Activated naive CD4-positive, alpha-beta T cell treated with anti-CD3 and anti-CD28 coated beads, Interleukin-2, amount 50 U/mL, for 72 hours (primary cell): ENCODE measurements around the gene HJV. TPM values are rescaled to one million over a fixed set of nuclear protein-coding genes. Genes with fewer than 3 reads are reported as not detected.

Experiments used
- ATAC-seq, 2 donors: fragments of 150-1000 bp; cut with Tn5 transposase; 2 replicates each; pipeline ENCODE4 v1.10.0; 2021; ENCODE audit warnings: mild to moderate bottlenecking in 2 of 2, moderate library complexity in 2 of 2
- DNase-seq, 2 donors: peaks; one replicate each; pipeline ENCODE4 v3.0.0; 2021 to 2022; ENCODE audit warnings: low spot score in 2 of 2
- H3K27ac Mint-ChIP-seq, 2 donors: one replicate each; pipeline ENCODE4 v1.8.0; 2022; ENCODE audit warnings: mild to moderate bottlenecking in 2 of 2, mixed read lengths in 2 of 2
- H3K36me3 Mint-ChIP-seq, 2 donors: one replicate each; pipeline ENCODE4 v1.8.0; 2022; ENCODE audit warnings: mixed read lengths in 2 of 2
- H3K9me3 Mint-ChIP-seq, 2 donors: one replicate each; pipeline ENCODE4 v1.8.0; 2022; ENCODE audit warnings: mixed read lengths in 2 of 2
- total RNA-seq, 2 donors: library from RNA; stranded (reverse); gene quantifications; one replicate each; pipeline ENCODE4 v1.2.3, GENCODE V29; 2022

The HJV gene
- total RNA-seq, 2 donors from 2014 or later, result not detected

DNA sequence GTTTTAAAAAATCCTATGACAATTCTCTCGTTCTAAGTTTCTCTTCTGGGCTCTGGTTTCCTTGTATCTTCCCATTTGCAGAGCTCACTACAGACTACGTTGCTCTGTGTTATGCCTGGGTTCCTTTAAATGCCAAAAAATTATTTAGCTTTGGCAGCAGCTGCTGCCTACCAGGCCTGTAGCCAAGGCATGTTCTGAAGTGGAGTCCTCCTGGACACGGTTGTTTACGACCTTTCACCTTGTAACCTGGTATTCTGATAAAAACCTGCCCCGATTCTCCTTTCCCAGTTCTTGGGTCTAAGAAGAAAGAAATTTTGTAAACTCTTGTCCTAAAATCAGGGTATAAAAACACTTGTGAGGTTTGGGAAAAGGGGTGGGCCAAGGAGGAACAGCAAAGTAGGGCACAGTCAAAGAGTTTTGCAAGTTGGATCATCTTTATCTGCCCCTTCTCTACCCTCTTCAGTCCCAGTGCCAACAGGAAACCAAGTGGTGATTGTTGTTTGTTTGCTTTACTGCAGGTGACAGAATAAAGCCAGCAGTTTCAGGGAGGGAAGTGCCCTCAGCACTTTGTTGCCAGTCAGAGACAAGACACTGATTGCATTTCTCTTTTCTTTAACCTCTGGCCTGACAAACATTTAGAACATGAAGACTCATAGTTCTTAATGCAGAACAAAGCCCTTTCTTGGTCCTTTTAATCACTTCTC is 22.1 kb downstream of the HJV start:
- Mint-ChIP-seq H3K27ac (peak overlapping the region; percentile 90 to 96), H3K9me3 (no peaks in the 10 kb centered on the region), H3K36me3 (peaks cover 22 to 28% of the 10 kb centered on the region in 2 donors)
- DNase-seq (no peak), ATAC-seq (no peak)

DNA sequence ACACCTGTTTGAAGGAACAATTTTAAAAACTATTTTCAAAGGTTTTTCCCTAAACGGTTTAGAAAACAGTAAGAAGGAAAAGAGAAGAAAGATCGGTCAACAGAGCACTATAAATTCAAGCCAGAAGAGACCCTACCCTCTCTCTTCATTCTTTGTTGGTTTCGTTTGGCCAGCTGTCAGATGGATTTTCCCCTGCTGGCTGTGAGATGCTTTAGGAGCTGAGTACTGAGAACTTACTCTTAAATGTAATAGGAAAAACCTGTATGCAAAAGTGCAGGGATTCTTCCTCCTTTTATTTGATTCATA is 23.9 kb downstream of the HJV start:
- Mint-ChIP-seq H3K9me3 (no peaks in the 10 kb centered on the region), H3K36me3 (peaks cover 40 to 46% of the 10 kb centered on the region in 2 donors), H3K27ac (peak overlapping the region; percentile 96 to 99)
- ATAC-seq, result no peak
- no peak for DNase-seq

DNA sequence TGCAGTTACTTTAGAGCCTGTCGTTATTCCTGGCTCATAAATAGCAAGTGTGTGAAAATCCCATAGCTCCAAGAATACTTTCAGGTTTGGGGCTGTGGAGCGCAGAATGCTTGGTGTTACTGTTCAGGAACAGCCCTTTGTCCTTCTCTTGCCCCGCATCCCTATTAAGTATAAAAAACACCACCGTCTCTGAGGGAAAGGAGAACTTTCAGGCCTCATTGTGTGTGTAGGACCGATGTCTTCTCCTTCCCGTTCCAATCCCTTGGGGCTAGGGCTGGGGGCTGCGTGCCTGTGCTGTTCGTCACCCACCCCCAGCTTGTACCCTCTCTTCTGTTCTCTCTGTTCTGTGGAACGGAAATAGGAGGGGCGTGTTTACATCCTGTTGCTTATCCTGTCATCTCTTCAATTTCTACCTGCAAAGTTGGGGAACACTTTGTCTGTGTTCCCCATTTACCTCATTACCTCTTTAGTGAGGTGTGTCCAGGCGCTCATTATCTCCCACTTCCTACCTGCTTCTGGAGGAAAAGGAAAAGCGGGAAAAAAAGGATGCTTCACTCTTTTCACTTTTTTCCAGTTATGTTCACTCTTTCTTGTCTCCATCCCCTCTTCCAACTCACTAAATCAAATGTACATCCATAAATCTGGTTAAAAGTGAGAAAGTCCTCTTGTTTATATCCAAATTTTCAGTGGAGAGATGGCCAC is 24.4 kb downstream of the HJV start:
- Mint-ChIP-seq H3K27ac (peak overlapping the region; percentile 96 to 99), H3K9me3 (no peaks in the 10 kb centered on the region), H3K36me3 (peaks cover 45 to 49% of the 10 kb centered on the region in 2 donors)
- peak in 1 of 2 donors; percentile 53 for DNase-seq
- ATAC-seq, result peak; percentile 43 to 68

DNA sequence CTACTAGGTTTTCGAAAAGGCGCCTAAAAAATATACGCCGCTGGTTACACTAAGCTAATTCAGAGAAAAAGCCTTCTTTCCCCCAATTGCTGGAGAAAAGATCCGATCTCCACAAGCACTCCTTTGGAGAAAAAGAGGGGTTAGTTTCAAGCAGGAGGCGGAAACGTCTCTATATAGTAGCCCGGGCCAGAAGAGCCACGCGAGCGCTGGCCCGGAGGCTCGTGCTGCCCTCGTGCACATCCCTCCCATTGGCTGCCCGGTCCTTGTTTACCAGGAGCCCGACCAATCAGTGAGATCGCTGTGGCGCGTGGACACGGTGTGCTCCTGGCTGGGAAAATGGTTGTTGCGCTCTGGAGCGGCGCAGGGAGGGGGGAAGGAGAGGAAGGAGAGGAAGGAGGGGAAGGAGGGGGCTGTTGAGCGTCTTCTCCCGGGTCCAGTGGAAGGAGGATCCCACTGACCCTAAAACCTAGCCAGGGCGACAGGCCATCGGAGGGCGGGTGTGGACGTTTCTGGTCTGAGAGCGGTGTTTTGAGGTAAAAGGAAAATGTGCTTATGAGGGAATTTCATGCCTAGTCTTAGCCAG is 25.0 kb downstream of the HJV start, which contains the start of gene TXNIP:
TXNIP (minus strand) TSS at position 147 of the 583 bp plus-strand sequence. CDS start 313 bp downstream, outside the sequence.
- no peaks in the 10 kb centered on the region for H3K9me3 Mint-ChIP-seq
- ATAC-seq, result peak; percentile 95
- H3K27ac Mint-ChIP-seq, result peak within 1 kb of the TSS; percentile 96 to 99
- H3K36me3 Mint-ChIP-seq, result peaks cover 48 to 49% of the 10 kb centered on the region in 2 donors
- peak; percentile 86 to 94 for DNase-seq

DNA sequence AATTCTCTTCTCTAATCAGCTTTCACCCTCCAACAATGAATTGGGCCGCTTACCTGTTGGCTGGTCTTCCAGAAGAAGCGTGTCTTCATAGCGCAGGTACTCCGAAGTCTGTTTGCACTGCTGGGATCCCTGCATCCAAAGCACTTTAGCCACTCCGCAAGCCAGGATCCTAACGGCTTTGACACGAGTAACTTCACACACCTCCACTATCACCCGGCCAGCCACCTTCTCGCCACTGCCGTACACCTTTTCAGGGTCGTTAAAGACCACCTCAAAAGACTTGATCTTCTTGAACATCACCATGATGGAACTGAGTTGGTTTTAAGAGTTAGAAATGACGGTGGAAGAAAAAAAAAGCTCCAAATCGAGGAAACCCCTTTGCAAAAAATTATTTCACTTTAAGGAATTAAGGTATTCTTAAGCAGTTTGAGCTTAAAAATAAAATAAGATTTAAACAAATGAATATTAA is 25.5 kb downstream of the HJV start:
- H3K36me3 Mint-ChIP-seq, result peaks cover 48 to 49% of the 10 kb centered on the region in 2 donors

DNA sequence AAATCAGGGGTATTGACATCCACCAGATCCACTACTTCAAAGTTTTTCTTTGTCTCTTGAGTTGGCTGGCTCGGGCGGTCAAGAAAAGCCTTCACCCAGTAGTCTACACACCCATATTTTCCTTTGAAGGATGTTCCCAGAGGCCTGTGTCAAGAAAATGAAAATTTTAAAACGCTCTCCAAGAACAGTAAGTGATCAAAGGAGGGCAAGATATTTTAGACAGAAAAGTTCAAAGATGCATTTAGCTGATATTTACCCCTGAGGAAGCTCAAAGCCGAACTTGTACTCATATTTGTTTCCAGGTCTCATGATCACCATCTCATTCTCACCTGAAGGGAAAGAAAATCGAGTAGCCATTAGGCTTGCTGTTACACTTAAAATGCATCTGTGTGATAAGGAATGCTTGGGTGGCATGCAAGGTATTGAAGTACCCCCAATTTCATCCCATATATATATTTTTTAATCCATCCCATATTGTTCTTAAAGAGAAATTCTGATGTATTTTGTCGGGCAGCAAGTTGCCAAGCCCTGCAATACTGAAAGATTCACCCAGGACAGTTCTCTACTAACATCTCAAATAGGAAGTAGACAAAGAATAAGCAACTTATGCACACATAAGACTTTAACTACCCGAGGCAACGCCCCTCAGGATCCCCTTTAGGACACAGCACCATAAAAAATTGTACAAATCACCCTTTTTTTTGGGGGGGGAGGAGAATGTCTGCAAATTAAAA is 26.2 kb downstream of the HJV start:
- H3K9me3 Mint-ChIP-seq, result no peaks in the 10 kb centered on the region
- DNase-seq (no peak), ATAC-seq (no peak)
- peaks cover 48 to 49% of the 10 kb centered on the region in 2 donors for H3K36me3 Mint-ChIP-seq
- H3K27ac Mint-ChIP-seq, result peak overlapping the region; percentile 96 to 99

More for the DNA sequence above, 25.5 kb downstream of the HJV start:
- Mint-ChIP-seq H3K9me3 (no peaks in the 10 kb centered on the region), H3K27ac (peak overlapping the region; percentile 96 to 99)
- no peak for DNase-seq
- no peak for ATAC-seq

DNA sequence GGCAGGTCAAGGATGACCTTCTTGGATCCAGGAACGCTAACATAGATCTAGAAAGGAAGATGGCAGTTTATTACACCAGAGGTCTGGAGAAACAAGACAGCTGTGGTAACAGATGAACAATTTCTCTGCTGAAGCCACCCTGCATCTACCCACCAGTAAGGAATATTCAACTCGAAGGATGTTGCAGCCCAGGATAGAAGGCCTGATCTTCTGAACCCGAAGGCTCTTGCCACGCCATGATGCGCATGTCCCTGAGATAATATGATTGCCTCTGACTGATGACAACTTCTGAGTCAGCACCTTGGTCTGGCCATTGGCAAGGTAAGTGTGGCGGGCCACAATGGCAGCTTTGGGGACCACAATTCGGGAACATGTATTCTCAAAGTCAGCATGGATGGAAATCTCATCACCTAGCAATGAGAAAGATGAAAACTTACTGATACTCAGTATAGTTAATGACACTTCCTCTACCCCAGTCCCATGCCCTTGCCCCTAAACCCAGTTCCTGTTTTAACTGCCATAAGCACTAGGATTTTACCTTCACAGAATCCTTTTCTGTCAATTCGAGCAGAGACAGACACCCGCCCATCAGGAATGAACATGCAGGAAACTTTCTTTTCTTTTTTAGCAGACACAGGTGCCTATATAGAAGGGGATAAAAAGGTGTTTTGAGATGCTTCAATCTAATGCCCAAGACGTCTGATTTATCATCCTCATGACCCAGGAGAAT is 27.0 kb downstream of the HJV start:
- DNase-seq, result peak; percentile 45 to 73
- peaks cover 48% of the 10 kb centered on the region in 2 donors for H3K36me3 Mint-ChIP-seq
- peak overlapping the region; percentile 96 to 99 for H3K27ac Mint-ChIP-seq
- H3K9me3 Mint-ChIP-seq, result no peaks in the 10 kb centered on the region
- ATAC-seq, result peak in 1 of 2 donors; percentile 44

DNA sequence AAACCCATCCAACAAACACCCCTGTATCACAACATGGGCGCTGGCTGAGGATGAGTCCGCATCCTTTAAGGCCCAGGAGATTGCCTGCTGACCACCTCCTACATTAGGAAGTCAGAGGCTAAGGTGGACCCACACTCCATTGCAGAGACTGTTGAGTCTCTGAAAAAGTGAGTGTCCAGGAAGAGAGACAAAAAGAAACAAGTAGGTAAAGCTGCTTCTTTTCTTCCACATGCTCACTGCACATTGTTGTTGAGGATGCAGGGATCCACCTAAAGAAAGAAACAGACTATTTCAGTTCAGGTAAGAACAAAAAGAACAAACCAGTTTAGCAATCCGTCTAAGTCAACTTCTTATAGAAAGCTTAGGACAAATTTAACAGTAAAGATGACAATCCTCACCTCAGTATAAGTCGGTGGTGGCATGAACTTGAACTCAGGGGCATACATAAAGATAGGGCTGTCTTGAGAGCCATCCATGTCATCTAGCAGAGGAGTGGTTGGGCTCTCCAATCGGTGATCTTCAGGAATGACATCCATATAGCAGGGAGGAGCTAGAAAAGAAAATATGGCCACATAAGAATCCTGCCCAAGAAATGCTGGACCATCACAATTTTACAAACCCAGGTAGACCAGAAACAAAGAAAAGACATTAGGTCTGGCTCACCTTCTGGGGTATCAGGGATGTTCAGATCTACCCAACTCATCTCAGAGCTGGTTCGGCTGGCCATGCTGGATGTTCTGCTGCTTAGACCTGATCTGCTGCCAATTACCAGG is 27.7 kb downstream of the HJV start:
- ATAC-seq, result no peak
- Mint-ChIP-seq H3K36me3 (peaks cover 44 to 48% of the 10 kb centered on the region in 2 donors), H3K27ac (peak overlapping the region; percentile 96 to 99), H3K9me3 (no peaks in the 10 kb centered on the region)
- no peak for DNase-seq

DNA sequence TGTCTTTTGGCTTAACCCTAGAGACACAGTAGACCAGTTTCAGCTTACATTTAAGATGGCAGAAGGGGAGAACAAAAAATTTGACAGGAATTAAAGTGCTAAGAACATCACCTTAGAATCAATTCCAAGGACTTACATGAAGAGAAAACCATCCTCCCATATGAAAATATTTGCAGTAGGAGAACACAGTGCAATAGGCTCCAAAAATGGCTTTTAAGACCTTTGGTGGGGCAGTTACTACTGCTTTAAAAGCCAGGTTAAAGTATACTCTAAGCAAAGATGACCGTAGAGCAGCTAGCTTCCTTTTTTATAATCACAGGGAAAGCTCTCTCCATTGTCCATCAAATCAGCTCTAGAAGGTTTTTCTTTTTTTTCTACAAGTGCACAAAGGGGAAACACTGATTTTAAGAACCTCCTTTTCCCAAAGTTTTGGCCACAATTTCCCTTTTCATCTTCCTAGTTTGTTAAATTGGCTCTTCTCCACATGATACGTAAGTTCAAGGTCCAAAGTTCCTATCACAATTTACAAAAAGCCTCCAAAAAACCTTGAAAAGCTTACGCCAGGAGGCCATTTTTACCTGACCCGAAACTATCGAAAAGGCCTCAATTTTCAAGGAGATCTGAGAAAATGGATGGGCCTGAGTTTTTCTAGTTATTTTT is 28.4 kb downstream of the HJV start:
- Mint-ChIP-seq H3K36me3 (peaks cover 44 to 48% of the 10 kb centered on the region in 2 donors), H3K9me3 (peaks cover 0 to 2% of the 10 kb centered on the region in 2 donors), H3K27ac (peak overlapping the region; percentile 62 to 96)
- ATAC-seq (no peak), DNase-seq (no peak)

DNA sequence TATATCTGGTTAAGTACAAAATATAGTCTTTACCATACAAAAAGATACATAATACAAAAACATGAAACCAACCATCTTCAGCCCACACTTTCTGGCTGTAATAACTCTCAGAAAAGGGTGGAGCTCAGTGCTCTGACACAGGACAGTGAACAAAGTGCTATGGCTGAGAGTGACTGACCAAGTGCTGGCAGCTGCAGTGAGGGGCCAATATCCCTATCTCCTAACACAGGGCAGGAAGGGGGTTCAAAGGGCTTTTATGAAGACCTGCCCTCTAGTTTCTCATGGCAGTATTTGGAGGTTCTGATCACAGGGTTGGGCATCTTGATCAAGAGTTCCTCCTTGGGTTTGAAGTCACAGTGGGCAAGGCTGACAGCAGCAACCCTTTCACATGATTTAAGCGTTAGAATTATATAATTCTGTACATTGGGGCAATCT is 29.0 kb downstream of the HJV start:
- H3K36me3 Mint-ChIP-seq, result peaks cover 44 to 48% of the 10 kb centered on the region in 2 donors
- H3K27ac Mint-ChIP-seq, result peak overlapping the region; percentile 1 to 50
- H3K9me3 Mint-ChIP-seq, result peaks cover 0 to 2% of the 10 kb centered on the region in 2 donors
- ATAC-seq, result no peak
- no peak for DNase-seq

DNA sequence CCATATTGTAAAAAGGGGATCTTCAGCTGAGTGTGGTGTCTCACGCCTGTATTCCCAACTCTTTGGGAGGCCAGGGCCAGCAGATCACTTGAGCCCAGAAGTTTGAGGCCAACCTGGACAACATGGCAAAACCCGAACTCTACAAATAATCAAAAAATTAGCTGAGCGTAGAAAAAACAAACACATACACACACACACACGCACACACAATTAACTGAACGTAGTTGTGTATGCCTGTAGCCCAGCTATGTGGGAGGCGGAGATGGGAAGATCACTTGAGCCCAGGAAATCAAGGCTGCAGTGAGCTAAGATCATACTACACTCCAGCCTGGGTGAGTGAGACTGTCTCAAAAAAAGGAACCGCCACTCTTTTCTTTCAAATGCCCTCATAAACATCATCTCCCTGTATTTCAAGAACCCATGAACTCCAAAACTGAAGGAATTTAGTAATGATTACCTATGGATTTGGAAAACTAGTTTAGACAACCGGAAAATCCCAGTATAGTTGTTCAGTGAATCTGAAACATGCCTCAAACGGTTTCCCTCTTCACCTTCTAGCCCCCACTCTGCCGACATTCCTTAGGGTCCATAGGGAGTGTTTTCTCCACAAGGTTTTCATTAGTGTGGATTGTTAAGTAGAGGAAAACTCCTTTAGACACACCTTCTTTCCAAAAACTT is 29.7 kb downstream of the HJV start:
- H3K27ac Mint-ChIP-seq, result peak overlapping the region; percentile 32 to 81
- peaks cover 0 to 2% of the 10 kb centered on the region in 2 donors for H3K9me3 Mint-ChIP-seq
- ATAC-seq (no peak), DNase-seq (no peak)
- H3K36me3 Mint-ChIP-seq, result peaks cover 44 to 48% of the 10 kb centered on the region in 2 donors

DNA sequence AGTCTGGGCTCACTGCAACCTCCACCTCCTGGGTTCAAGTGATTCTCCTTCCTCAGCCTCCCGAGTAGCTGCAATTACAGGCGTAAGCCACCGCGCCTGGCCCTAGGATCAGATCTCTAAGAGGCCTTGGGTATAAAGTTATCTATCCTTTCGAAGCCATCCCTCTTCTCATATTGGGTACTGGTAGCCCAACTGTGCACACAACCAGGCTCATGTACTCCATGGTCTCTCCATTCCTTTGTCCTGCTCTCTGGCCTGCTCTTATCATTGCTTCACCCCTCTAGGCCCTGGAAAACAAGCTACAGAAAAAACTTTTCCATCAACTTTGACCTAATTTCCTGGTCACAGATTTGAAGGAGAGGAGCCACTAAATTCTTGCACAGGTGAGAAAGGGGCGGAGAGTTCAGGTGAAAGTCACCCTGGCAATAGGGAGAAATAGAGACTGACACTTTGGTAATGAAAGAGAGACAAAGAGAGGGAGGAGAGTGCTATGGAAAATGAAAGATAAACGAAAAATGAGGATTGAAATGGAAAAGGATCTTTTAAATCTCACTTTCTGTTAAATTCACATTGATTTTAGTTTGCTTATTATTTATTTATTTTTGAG is 31.2 kb downstream of the HJV start:
- Mint-ChIP-seq H3K27ac (no peak overlapping the region), H3K36me3 (peaks cover 30 to 35% of the 10 kb centered on the region in 2 donors), H3K9me3 (peaks cover 0 to 2% of the 10 kb centered on the region in 2 donors)
- ATAC-seq (no peak), DNase-seq (no peak)

DNA sequence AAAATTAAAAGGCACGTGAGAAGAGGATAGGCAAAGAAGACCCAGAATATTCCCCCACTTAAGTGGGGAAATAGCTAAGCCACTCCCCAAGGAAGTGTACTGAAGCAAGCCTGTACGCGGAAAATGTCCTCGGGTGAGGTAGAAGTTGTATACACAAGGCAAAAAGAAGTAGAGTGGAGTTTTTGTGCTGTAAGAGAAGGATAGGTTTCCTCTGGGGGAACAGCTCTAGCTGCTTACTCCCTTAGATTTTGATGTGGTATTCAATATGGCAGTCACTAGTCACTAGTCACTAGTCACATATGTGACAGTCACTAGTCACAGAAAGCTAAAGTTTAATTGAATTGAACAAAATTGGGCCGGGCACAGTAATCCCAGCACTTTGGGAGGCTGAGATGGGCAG is 32.8 kb downstream of the HJV start:
- DNase-seq (no peak), ATAC-seq (peak; percentile 24 to 36)
- Mint-ChIP-seq H3K9me3 (peaks cover 0 to 2% of the 10 kb centered on the region in 2 donors), H3K27ac (peak overlapping the region in 1 of 2 donors; percentile 59), H3K36me3 (peaks cover 14 to 19% of the 10 kb centered on the region in 2 donors)

DNA sequence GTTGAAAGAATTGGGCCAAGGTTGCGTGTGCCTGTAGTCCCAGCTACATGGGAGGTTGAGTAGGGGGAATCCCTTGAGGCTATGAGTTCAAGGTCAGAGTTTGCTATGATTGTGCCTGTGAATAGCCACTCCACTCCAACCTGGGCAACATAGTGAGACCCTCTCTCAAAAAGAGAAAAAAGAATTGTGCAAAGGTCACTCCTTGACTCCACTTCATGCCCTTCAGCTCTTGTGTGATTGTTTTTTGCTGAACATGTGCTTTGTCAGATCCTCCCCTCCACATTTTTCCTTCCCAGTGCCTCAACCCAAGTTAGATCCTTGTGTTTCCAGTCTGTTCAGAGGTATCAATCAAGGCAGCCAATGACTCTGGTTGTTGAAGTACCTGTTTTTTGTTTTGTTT is 33.6 kb downstream of the HJV start:
- Mint-ChIP-seq H3K36me3 (peaks cover 6 to 10% of the 10 kb centered on the region in 2 donors), H3K9me3 (peaks cover 0 to 2% of the 10 kb centered on the region in 2 donors), H3K27ac (peak overlapping the region in 1 of 2 donors; percentile 59)
- no peak for ATAC-seq
- no peak for DNase-seq
